SK-N-SH (cell line): ENCODE results near the gene CTSO. TPM values are rescaled to one million over a fixed set of nuclear protein-coding genes. Genes with fewer than 3 reads are reported as not detected.

Experiments used
- CTCF ChIA-PET: fragments of 300-600, 350-600 bp; formaldehyde crosslinking; extraction: SDS; loops from one replicate; lab custom pipeline; 2021; lab: Yijun Ruan, JAX
- POLR2A ChIA-PET: fragments of 350-600 bp; sonication (Branson Sonifier 250); formaldehyde crosslinking; extraction: SDS; loops from one replicate; lab custom pipeline; 2020; ENCODE audit warnings: antibody characterized with exemption, inconsistent platforms; lab: Yijun Ruan, JAX
- DNase-seq: peaks from one replicate; pipeline ENCODE4 v3.0.0; 2012
- H2AFZ ChIP-seq: fragments of 200-600 bp; sonication (generic); 2 replicates; pipeline ENCODE4 v1.8.1; 2016; ENCODE audit warnings: antibody characterized with exemption, mild to moderate bottlenecking, low read depth
- H3F3A ChIP-seq: fragments of 200-600 bp; sonication (generic); replicated peaks from 2 replicates; pipeline ENCODE3; 2016; ENCODE audit warnings: antibody characterized with exemption, mild to moderate bottlenecking; ENCODE audit not compliant: insufficient read depth
- H3K27ac ChIP-seq, 2 experiments: fragments of 200-500 bp in 1 of 2; fragments of 200-600 bp in 1 of 2; sonication (Bioruptor generic) in 1 of 2; sonication (generic), shearing (Covaris generic) in 1 of 2; 2 replicates each; pipeline versions ENCODE4 v1.5.1 to v1.6.1; 2014 to 2016; ENCODE audit warnings: low read depth in 2 of 2, inconsistent platforms in 1 of 2, low read length in 1 of 2, mild to moderate bottlenecking in 1 of 2, mixed read lengths in 1 of 2
- H3K27me3 ChIP-seq: fragments of 200-600 bp; sonication (generic), shearing (Covaris generic); 2 replicates; pipeline ENCODE4 v1.6.1; 2016; ENCODE audit warnings: mixed run types; ENCODE audit not compliant: insufficient read depth
- H3K36me3 ChIP-seq, 2 experiments: fragments of 200-500 bp in 1 of 2; fragments of 200-600 bp in 1 of 2; sonication (Bioruptor generic) in 1 of 2; sonication (generic) in 1 of 2; replicated peaks in 1 of 2; 2 replicates each; pipeline versions ENCODE3 to v1.5.1; 2014 to 2016; ENCODE audit warnings: low read length in 1 of 2, mild to moderate bottlenecking in 1 of 2; ENCODE audit not compliant: insufficient read depth in 2 of 2, control insufficient read depth in 1 of 2
- H3K4me1 ChIP-seq, 2 experiments: fragments of 200-500 bp in 1 of 2; fragments of 200-600 bp in 1 of 2; sonication (Bioruptor generic) in 1 of 2; sonication (generic), shearing (Covaris generic) in 1 of 2; 2 replicates each; pipeline versions ENCODE4 v1.5.1 to v1.6.1; 2014 to 2016; ENCODE audit warnings: low read depth in 1 of 2, low read length in 1 of 2, mixed run types in 1 of 2; ENCODE audit not compliant: insufficient read depth in 2 of 2, control insufficient read depth in 1 of 2
- H3K4me2 ChIP-seq: fragments of 200-600 bp; sonication (generic), shearing (Covaris generic); 2 replicates; pipeline ENCODE4 v1.6.1; 2017; ENCODE audit warnings: mixed run types
- H3K4me3 ChIP-seq, 2 experiments: fragments of 200-500 bp in 1 of 2; fragments of 200-600 bp in 1 of 2; sonication (Bioruptor generic) in 1 of 2; sonication (generic), shearing (Covaris generic) in 1 of 2; 2 replicates each; pipeline versions ENCODE4 v1.5.1 to v1.8.1; 2014 to 2016; ENCODE audit warnings: low read depth in 2 of 2, inconsistent platforms in 1 of 2, low read length in 1 of 2, mild to moderate bottlenecking in 1 of 2, mixed read lengths in 1 of 2, moderate library complexity in 1 of 2
- H3K79me2 ChIP-seq: fragments of 200-600 bp; sonication (generic); 2 replicates; pipeline ENCODE4 v1.8.1; 2017; ENCODE audit warnings: mild to moderate bottlenecking; ENCODE audit not compliant: insufficient read depth
- H3K9ac ChIP-seq: fragments of 200-600 bp; sonication (generic); 2 replicates; pipeline ENCODE4 v1.6.1; 2017; ENCODE audit warnings: mixed run types
- H3K9me2 ChIP-seq: fragments of 200-600 bp; sonication (generic); 2 replicates; pipeline ENCODE4 v1.6.1; 2017; ENCODE audit warnings: mixed run types
- H3K9me3 ChIP-seq: fragments of 200-600 bp; sonication (generic); 2 replicates; pipeline ENCODE4 v1.6.1; 2017; ENCODE audit warnings: mixed run types, mild to moderate bottlenecking, moderate library complexity
- H4K20me1 ChIP-seq: fragments of 200-600 bp; sonication (generic); 2 replicates; pipeline ENCODE4 v1.6.1; 2017; ENCODE audit warnings: mild to moderate bottlenecking, mixed run types; ENCODE audit not compliant: insufficient read depth
- ELF1 ChIP-seq: IDR thresholded peaks from 2 replicates; pipeline ENCODE4 v1.4.0; 2012
- FOXJ3 ChIP-seq: sonication (generic); formaldehyde crosslinking; IDR thresholded peaks from 2 replicates; pipeline ENCODE4 v1.5.1; 2020; ENCODE audit warnings: mild to moderate bottlenecking, missing genetic modification reagents
- GABPA ChIP-seq: IDR thresholded peaks from 2 replicates; pipeline ENCODE4 v1.4.0; 2012; ENCODE audit warnings: low read depth, mild to moderate bottlenecking
- JUND ChIP-seq: IDR thresholded peaks from 2 replicates; pipeline ENCODE4 v1.4.0; 2012
- MAX ChIP-seq: IDR thresholded peaks from 2 replicates; pipeline ENCODE4 v1.4.0; 2012; ENCODE audit warnings: low read depth
- NRF1 ChIP-seq: IDR thresholded peaks from 2 replicates; pipeline ENCODE4 v1.6.1; 2012; ENCODE audit warnings: low read depth, mild to moderate bottlenecking, low read length
- RAD21 ChIP-seq: IDR thresholded peaks from 2 replicates; pipeline ENCODE4 v1.6.1; 2012; ENCODE audit warnings: mild to moderate bottlenecking, low read length
- RCOR1 ChIP-seq: fragments of 150-350 bp; IDR thresholded peaks from 2 replicates; pipeline ENCODE4 v1.6.1; 2017; ENCODE audit warnings: antibody characterized with exemption, low read length
- RXRA ChIP-seq: IDR thresholded peaks from 2 replicates; pipeline ENCODE4 v1.4.0; 2012; ENCODE audit warnings: low read depth, mild to moderate bottlenecking, borderline replicate concordance
- SMC3 ChIP-seq: IDR thresholded peaks from 2 replicates; pipeline ENCODE4 v1.6.1; 2012; ENCODE audit warnings: low read depth, low read length, improper control_type of control experiment
- TAF1 ChIP-seq: IDR thresholded peaks from 2 replicates; pipeline ENCODE4 v1.6.1; 2012; ENCODE audit warnings: low read depth, mild to moderate bottlenecking, low read length, moderate library complexity, borderline replicate concordance
- TCF12 ChIP-seq: IDR thresholded peaks from 2 replicates; pipeline ENCODE4 v1.4.0; 2012
- WGBS: methylation state at CpG from one replicate; pipeline ENCODE4 v1.1.6; 2017; ENCODE audit warnings: low lambda C conversion rate; 5-methylcytosine and 5-hydroxymethylcytosine counted together
- polyA plus RNA-seq, 3 experiments: library from polyadenylated mRNA; depleted of rRNA; stranded (reverse); fragments of >200 nt; gene quantifications; 2 replicates each; pipeline ENCODE4 v1.2.3, GENCODE V29; 2012
- TF ChIP-seq, protein P1 (sequence below): IDR thresholded peaks from 2 replicates; pipeline ENCODE4 v1.6.1; 2012; ENCODE audit warnings: mild to moderate bottlenecking, low read depth, low read length, moderate library complexity
- TF ChIP-seq, protein P2 (sequence below): fragments of 200-600 bp; sonication (generic); IDR thresholded peaks from 2 replicates; pipeline ENCODE4 v1.6.1; 2017; ENCODE audit warnings: antibody characterized with exemption, mild to moderate bottlenecking, moderate library complexity
- TF ChIP-seq, protein P3 (sequence below): fragments of 150-350 bp; IDR thresholded peaks from 2 replicates; pipeline ENCODE4 v1.6.1; 2017; ENCODE audit warnings: antibody characterized with exemption, low read length, low read depth, borderline replicate concordance

CTSO gene
- polyA plus RNA-seq, 1 of the 3 experiments (the other 2 are of a cell fraction) = 3.3 TPM

DNA sequence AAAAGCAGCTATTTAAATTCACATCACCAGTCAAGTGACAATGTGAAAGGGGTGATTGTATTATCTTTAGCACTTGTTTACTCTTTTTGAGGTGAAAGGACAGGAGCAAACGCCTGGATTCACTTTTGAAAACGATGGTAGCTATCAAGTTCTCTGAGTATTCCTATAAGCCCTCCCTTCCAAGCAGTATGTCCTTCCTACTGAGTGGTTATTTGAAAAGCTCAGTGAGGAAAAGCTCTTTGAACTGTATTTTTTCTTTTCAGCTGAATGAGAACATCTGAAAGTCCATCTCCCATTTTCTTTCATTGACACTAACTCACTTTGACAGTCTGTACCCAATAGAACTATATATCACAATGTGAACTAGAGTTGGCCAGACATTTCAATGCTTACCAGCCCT is 9.1 kb upstream of the CTSO start:
- TF ChIP-seq TCF12 (no peak), SMC3 (no peak)
- TF ChIP-seq, protein P1, sequence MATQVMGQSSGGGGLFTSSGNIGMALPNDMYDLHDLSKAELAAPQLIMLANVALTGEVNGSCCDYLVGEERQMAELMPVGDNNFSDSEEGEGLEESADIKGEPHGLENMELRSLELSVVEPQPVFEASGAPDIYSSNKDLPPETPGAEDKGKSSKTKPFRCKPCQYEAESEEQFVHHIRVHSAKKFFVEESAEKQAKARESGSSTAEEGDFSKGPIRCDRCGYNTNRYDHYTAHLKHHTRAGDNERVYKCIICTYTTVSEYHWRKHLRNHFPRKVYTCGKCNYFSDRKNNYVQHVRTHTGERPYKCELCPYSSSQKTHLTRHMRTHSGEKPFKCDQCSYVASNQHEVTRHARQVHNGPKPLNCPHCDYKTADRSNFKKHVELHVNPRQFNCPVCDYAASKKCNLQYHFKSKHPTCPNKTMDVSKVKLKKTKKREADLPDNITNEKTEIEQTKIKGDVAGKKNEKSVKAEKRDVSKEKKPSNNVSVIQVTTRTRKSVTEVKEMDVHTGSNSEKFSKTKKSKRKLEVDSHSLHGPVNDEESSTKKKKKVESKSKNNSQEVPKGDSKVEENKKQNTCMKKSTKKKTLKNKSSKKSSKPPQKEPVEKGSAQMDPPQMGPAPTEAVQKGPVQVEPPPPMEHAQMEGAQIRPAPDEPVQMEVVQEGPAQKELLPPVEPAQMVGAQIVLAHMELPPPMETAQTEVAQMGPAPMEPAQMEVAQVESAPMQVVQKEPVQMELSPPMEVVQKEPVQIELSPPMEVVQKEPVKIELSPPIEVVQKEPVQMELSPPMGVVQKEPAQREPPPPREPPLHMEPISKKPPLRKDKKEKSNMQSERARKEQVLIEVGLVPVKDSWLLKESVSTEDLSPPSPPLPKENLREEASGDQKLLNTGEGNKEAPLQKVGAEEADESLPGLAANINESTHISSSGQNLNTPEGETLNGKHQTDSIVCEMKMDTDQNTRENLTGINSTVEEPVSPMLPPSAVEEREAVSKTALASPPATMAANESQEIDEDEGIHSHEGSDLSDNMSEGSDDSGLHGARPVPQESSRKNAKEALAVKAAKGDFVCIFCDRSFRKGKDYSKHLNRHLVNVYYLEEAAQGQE = no peak
- Histone ChIP-seq H3K9me3 (no peaks in the 10 kb centered on the region), H4K20me1 (no peaks in the 10 kb centered on the region), H3K9me2 (no peaks in the 10 kb centered on the region), H3K36me3 (no peaks in the 10 kb centered on the region), H3K27me3 (no peaks in the 10 kb centered on the region), H3K9ac (no peak overlapping the region), H3K4me3 (no peak overlapping the region), H2AFZ (no peak overlapping the region), H3K4me1 (no peaks in the 10 kb centered on the region), H3K79me2 (no peaks in the 10 kb centered on the region), H3K27ac (no peak overlapping the region), H3K4me2 (no peak overlapping the region), H3F3A (no peaks in the 10 kb centered on the region)
- POLR2A ChIA-PET = no interaction called here
- CTCF ChIA-PET = interaction anchor here (0.9 kb wide), 1 partner anchor 10 kb away, joined by 3 read pairs; no protein-coding TSS in a partner anchor
- WGBS = 3% methylated on average over 2 of the region's 2 CpGs
- no peak for DNase-seq

- Histone ChIP-seq H4K20me1 (no peaks in the 10 kb centered on the region), H3K4me1 (no peaks in the 10 kb centered on the region), H3K9ac (no peak overlapping the region), H3K27me3 (no peaks in the 10 kb centered on the region), H3K4me2 (no peak overlapping the region), H3K79me2 (no peaks in the 10 kb centered on the region), H2AFZ (no peak overlapping the region), H3F3A (no peaks in the 10 kb centered on the region), H3K27ac (no peak overlapping the region), H3K36me3 (no peaks in the 10 kb centered on the region), H3K4me3 (no peak overlapping the region), H3K9me2 (no peaks in the 10 kb centered on the region), H3K9me3 (no peaks in the 10 kb centered on the region)
- TF ChIP-seq GABPA (no peak), TAF1 (no peak), RAD21 (no peak), FOXJ3 (CRISPR knock-in tag) (no peak), RCOR1 (no peak), JUND (no peak), RXRA (no peak), NRF1 (no peak), MAX (no peak), ELF1 (no peak)
- TF ChIP-seq, protein P2, sequence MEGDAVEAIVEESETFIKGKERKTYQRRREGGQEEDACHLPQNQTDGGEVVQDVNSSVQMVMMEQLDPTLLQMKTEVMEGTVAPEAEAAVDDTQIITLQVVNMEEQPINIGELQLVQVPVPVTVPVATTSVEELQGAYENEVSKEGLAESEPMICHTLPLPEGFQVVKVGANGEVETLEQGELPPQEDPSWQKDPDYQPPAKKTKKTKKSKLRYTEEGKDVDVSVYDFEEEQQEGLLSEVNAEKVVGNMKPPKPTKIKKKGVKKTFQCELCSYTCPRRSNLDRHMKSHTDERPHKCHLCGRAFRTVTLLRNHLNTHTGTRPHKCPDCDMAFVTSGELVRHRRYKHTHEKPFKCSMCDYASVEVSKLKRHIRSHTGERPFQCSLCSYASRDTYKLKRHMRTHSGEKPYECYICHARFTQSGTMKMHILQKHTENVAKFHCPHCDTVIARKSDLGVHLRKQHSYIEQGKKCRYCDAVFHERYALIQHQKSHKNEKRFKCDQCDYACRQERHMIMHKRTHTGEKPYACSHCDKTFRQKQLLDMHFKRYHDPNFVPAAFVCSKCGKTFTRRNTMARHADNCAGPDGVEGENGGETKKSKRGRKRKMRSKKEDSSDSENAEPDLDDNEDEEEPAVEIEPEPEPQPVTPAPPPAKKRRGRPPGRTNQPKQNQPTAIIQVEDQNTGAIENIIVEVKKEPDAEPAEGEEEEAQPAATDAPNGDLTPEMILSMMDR = no peak
- TF ChIP-seq, protein P1 = no peak
- TF ChIP-seq, protein P3, sequence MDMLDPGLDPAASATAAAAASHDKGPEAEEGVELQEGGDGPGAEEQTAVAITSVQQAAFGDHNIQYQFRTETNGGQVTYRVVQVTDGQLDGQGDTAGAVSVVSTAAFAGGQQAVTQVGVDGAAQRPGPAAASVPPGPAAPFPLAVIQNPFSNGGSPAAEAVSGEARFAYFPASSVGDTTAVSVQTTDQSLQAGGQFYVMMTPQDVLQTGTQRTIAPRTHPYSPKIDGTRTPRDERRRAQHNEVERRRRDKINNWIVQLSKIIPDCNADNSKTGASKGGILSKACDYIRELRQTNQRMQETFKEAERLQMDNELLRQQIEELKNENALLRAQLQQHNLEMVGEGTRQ = no peak
- DNase-seq = no peak
- ChIA-PET POLR2A (no interaction called here), CTCF (no interaction called here)
- WGBS = 74% methylated on average over 4 of the region's 4 CpGs
Measured at GRCh38 chr4:155961575-155961974, 7.9 kb upstream of the CTSO start.
